Transverse colon (tissue), 4 donors: ENCODE measurements around the gene PLXND1.

Experiments used
- CTCF ChIP-seq, 5 experiments: fragments of 200-600 bp in 3 of 5; fragments of 450-650 bp in 2 of 5; sonication (generic) in 3 of 5; IDR thresholded peaks; 1 replicate in 2 of 5; 2 replicates in 3 of 5; pipeline ENCODE4 v1.5.1; 2016 to 2017; ENCODE audit warnings: antibody characterized with exemption in 5 of 5, inconsistent platforms in 3 of 5, mild to moderate bottlenecking in 2 of 5, moderate library complexity in 1 of 5
- POLR2A ChIP-seq: fragments of 450-650 bp; IDR thresholded peaks from one replicate; pipeline ENCODE4 v1.6.1; 2016; ENCODE audit warnings: antibody characterized with exemption, mild to moderate bottlenecking, moderate library complexity
- POLR2AphosphoS5 ChIP-seq, 3 donors: sonication (generic); formaldehyde crosslinking; IDR thresholded peaks; one replicate each; pipeline ENCODE4 v1.6.1; 2016; ENCODE audit warnings: antibody characterized with exemption in 3 of 3

GRCh38 chr3:129607391-129608068 is 1.1 kb upstream of the PLXND1 start:
- TF ChIP-seq CTCF (IDR thresholded peaks at IDR 0.05): no peak
- TF ChIP-seq POLR2AphosphoS5 (IDR thresholded peaks at IDR 0.05): no peak
- no peak for TF ChIP-seq POLR2A
